CD4-positive, alpha-beta T cell treated with Interleukin-17A for 4 hours (primary cell): ENCODE results near the gene ISYNA1.
"Not testable (repeated sequence)": the region's sequence is repeated elsewhere in the genome, so short reads cannot be mapped to it uniquely, and the experiment has no call there.

Experiments
- DNase-seq: peaks from one replicate; pipeline ENCODE4 v3.0.0-alpha.2; 2020; ENCODE audit warnings: mixed read lengths

The ISYNA1 gene

GRCh38 chr19:18418483-18419194 lies 19.3 kb downstream of the ISYNA1 start:
- DNase-seq: no peak

- DNase-seq: no peak
These were observed 19.9 kb downstream of the ISYNA1 start for GRCh38 chr19:18418029-18418482.

- no peak for DNase-seq
These were observed 20.5 kb downstream of the ISYNA1 start for GRCh38 chr19:18417250-18418028.

- peak; percentile 60 for DNase-seq
These were observed 21.1 kb downstream of the ISYNA1 start for GRCh38 chr19:18416778-18417249.

GRCh38 chr19:18415178-18415867 lies 22.6 kb downstream of the ISYNA1 start:
- no peak for DNase-seq

GRCh38 chr19:18414504-18415177 lies 23.3 kb downstream of the ISYNA1 start:
- no peak for DNase-seq

GRCh38 chr19:18412610-18413239 lies 25.2 kb downstream of the ISYNA1 start:
- no peak for DNase-seq

- DNase-seq: peak; percentile 48
These were observed 29.9 kb downstream of the ISYNA1 start for GRCh38 chr19:18408053-18408476.

GRCh38 chr19:18406749-18407148 lies 31.2 kb downstream of the ISYNA1 start:
- DNase-seq: no peak

- DNase-seq: not testable (repeated sequence)
These were observed 32.2 kb downstream of the ISYNA1 start for GRCh38 chr19:18405754-18406153.

GRCh38 chr19:18402455-18403248 lies 35.3 kb downstream of the ISYNA1 start:
- not testable (repeated sequence) for DNase-seq

- DNase-seq: no peak
These were observed 36.3 kb downstream of the ISYNA1 start for GRCh38 chr19:18401580-18402112.

- DNase-seq: no peak
These were observed 38.9 kb downstream of the ISYNA1 start for GRCh38 chr19:18399008-18399407.

- DNase-seq: no peak
These were observed 40.4 kb downstream of the ISYNA1 start, which contains the start of gene LRRC25 for GRCh38 chr19:18397242-18398202. TSS of gene LRRC25 (minus strand) at chr19:18397622. CDS start at chr19:18396963, 659 bp downstream.

- DNase-seq: no peak
These were observed 41.3 kb downstream of the ISYNA1 start for GRCh38 chr19:18396471-18397241.

GRCh38 chr19:18393836-18394235 lies 44.1 kb downstream of the ISYNA1 start:
- DNase-seq: no peak

- no peak for DNase-seq
These were observed 45.0 kb downstream of the ISYNA1 start for GRCh38 chr19:18392926-18393325.

GRCh38 chr19:18392417-18392816 lies 45.5 kb downstream of the ISYNA1 start:
- DNase-seq: no peak

GRCh38 chr19:18391509-18392075 lies 46.3 kb downstream of the ISYNA1 start:
- no peak for DNase-seq
